Mammary epithelial cell (primary cell): ENCODE results near the gene TMPRSS13.
"Not testable (repeated sequence)": the region's sequence is repeated elsewhere in the genome, so short reads cannot be mapped to it uniquely, and the experiment has no call there.

Experiments
- EZH2 ChIP-seq: IDR thresholded peaks from 2 replicates; pipeline ENCODE4 v1.6.1; 2012; ENCODE audit warnings: low read length, inconsistent platforms, borderline replicate concordance
- TF ChIP-seq, protein P1 (sequence below), 2 donors: IDR thresholded peaks in 1 of 2; conservative IDR thresholded peaks in 1 of 2; 2 replicates each; pipeline ENCODE4 v1.5.1; 2011 to 2012; ENCODE audit warnings: inconsistent platforms in 2 of 2, low read length in 2 of 2, mild to moderate bottlenecking in 2 of 2, control low read depth in 1 of 2, low read depth in 1 of 2; ENCODE audit not compliant: insufficient read depth in 1 of 2; ENCODE audit errors: extremely low read depth in 1 of 2

DNA sequence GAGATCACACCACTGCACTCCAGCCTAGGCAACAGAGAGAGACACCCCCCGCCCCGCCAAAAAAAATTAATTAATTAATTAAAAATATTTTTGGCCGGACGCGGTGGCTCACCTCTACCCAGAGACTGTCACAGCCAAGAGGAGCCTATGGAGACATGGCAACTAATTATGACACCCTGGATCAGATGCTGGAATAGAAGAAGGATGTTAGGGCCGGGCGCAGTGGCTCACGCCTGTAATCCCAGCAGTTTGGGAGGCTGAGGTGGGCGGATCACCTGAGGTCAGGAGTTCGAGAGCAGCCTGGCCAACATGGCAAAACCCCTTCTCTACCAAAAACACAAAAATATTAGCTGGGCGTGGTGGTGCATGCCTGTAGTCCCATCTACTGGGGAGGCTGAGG, 19.3 kb upstream of the TMPRSS13 start:
- TF ChIP-seq, protein P1, sequence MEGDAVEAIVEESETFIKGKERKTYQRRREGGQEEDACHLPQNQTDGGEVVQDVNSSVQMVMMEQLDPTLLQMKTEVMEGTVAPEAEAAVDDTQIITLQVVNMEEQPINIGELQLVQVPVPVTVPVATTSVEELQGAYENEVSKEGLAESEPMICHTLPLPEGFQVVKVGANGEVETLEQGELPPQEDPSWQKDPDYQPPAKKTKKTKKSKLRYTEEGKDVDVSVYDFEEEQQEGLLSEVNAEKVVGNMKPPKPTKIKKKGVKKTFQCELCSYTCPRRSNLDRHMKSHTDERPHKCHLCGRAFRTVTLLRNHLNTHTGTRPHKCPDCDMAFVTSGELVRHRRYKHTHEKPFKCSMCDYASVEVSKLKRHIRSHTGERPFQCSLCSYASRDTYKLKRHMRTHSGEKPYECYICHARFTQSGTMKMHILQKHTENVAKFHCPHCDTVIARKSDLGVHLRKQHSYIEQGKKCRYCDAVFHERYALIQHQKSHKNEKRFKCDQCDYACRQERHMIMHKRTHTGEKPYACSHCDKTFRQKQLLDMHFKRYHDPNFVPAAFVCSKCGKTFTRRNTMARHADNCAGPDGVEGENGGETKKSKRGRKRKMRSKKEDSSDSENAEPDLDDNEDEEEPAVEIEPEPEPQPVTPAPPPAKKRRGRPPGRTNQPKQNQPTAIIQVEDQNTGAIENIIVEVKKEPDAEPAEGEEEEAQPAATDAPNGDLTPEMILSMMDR (conservative IDR thresholded peaks at IDR 0.05 in 1 of 2, IDR thresholded peaks at IDR 0.05 in 1 of 2; ENCODE audit: extremely low read depth in 1 of 2, insufficient read depth in 1 of 2, low read depth in 1 of 2, low read length in 2 of 2): not testable (repeated sequence)
- TF ChIP-seq EZH2: not testable (repeated sequence)
